SH-SY5Y (cell line): ENCODE data around the gene OMA1.

ENCODE experiments used
- GATA2 ChIP-seq: IDR thresholded peaks from 2 replicates; pipeline ENCODE4 v1.6.1; 2011; ENCODE audit warnings: mild to moderate bottlenecking, low read depth, low read length
- GATA3 ChIP-seq: IDR thresholded peaks from 2 replicates; pipeline ENCODE4 v1.6.1; 2011; ENCODE audit warnings: low read depth, mild to moderate bottlenecking, low read length, moderate library complexity

GRCh38 chr1:58502519-58502918, 44.0 kb downstream of the OMA1 start:
- no peak for TF ChIP-seq GATA2
- no peak for TF ChIP-seq GATA3
